HCT116 (cell line): ENCODE measurements around the gene ZNF524. TPM values are rescaled to one million over a fixed set of nuclear protein-coding genes. Genes with fewer than 3 reads are reported as not detected.
A peak's percentile ranks its signal among the peaks of the same experiment; 100 is the strongest.

Experiments
- ATAC-seq: fragments of 200-7000 bp; cut with Tn5 transposase; 2 replicates; pipeline ENCODE4 v1.9.1; 2020; ENCODE audit warnings: mild to moderate bottlenecking, moderate library complexity
- BruUV-seq: library from RNA; stranded (reverse); fragments of 400-500 nt; replicated peaks from 2 replicates; lab custom pipeline; 2021; lab: Mats Ljungman, UMichigan
- CTCF ChIA-PET: fragments of 300-600 bp; sonication (Branson Sonifier 250); formaldehyde crosslinking; loops from one replicate; lab custom pipeline; 2021; ENCODE audit warnings: antibody characterized with exemption; lab: Charles Lee
- POLR2A ChIA-PET: fragments of 300-600, 350-600 bp; sonication (Branson Sonifier 250); formaldehyde crosslinking; loops from one replicate; lab custom pipeline; 2021; ENCODE audit warnings: antibody characterized with exemption; lab: Charles Lee
- RAD21 ChIA-PET, 2 experiments: fragments of 300-600 bp; sonication (Branson Sonifier 250); formaldehyde crosslinking; loops; one replicate each; lab custom pipeline; 2023; ENCODE audit warnings: low total read pairs in 2 of 2; ENCODE audit not compliant: uncharacterized antibody in 2 of 2, unreplicated experiment in 2 of 2, low non-redundant PET in 1 of 2; lab: Charles Lee
- DNase-seq: peaks from one replicate; pipeline ENCODE4 v3.0.0-alpha.2; 2010; ENCODE audit warnings: low read depth, low spot score
- H2AFZ ChIP-seq: fragments of 200-600 bp; shearing (Covaris generic), sonication (generic); 2 replicates; pipeline ENCODE4 v1.6.1; 2017; ENCODE audit warnings: low read depth, mixed run types, mixed read lengths, antibody characterized with exemption, low read length; ENCODE audit not compliant: poor library complexity, severe bottlenecking
- H3K27ac ChIP-seq: 2 replicates; pipeline ENCODE4 v1.5.1; 2012; ENCODE audit warnings: low read depth, low read length
- H3K27me3 ChIP-seq: fragments of 200-600 bp; sonication (generic); 2 replicates; pipeline ENCODE4 v1.6.1; 2016; ENCODE audit warnings: mixed run types, low read length, mixed read lengths; ENCODE audit not compliant: insufficient read depth
- H3K36me3 ChIP-seq, 2 experiments: fragments of 200-500 bp in 1 of 2; fragments of 200-600 bp in 1 of 2; sonication (Bioruptor generic) in 1 of 2; sonication (generic) in 1 of 2; 2 replicates each; pipeline versions ENCODE4 v1.5.1 to v1.6.1; 2014 to 2016; ENCODE audit warnings: low read length in 2 of 2, inconsistent platforms in 1 of 2, mixed read lengths in 1 of 2, mixed run types in 1 of 2; ENCODE audit not compliant: insufficient read depth in 2 of 2, control insufficient read depth in 1 of 2
- H3K4me1 ChIP-seq, 2 experiments: fragments of 200-600 bp in 1 of 2; sonication (generic) in 1 of 2; 2 replicates each; pipeline versions ENCODE4 v1.5.1 to v1.6.1; 2012 to 2017; ENCODE audit warnings: low read length in 2 of 2, inconsistent platforms in 1 of 2, mild to moderate bottlenecking in 1 of 2, mixed read lengths in 1 of 2, mixed run types in 1 of 2, moderate library complexity in 1 of 2; ENCODE audit not compliant: insufficient read depth in 2 of 2, control insufficient read depth in 1 of 2
- H3K4me2 ChIP-seq: fragments of 200-600 bp; sonication (generic); 2 replicates; pipeline ENCODE4 v1.6.1; 2017; ENCODE audit warnings: mixed run types, low read length, mixed read lengths
- H3K4me3 ChIP-seq, 2 experiments: fragments of 200-600 bp in 1 of 2; sonication (generic) in 1 of 2; replicated peaks in 1 of 2; 2 replicates each; pipeline ENCODE4 v1.5.1; 2011 to 2016; ENCODE audit warnings: low read length in 2 of 2, control low read depth in 1 of 2, low read depth in 1 of 2, mild to moderate bottlenecking in 1 of 2, mixed read lengths in 1 of 2, mixed run types in 1 of 2
- H3K79me2 ChIP-seq: fragments of 200-600 bp; sonication (generic); 2 replicates; pipeline ENCODE4 v1.6.1; 2017; ENCODE audit warnings: mild to moderate bottlenecking, mixed run types, low read length, moderate library complexity, mixed read lengths; ENCODE audit not compliant: insufficient read depth
- H3K9ac ChIP-seq: fragments of 200-600 bp; sonication (generic); 2 replicates; pipeline ENCODE4 v1.6.1; 2016; ENCODE audit warnings: low read length, mixed read lengths
- H3K9me2 ChIP-seq: fragments of 200-600 bp; sonication (generic), shearing (Covaris generic); 2 replicates; pipeline ENCODE4 v1.6.1; 2017; ENCODE audit warnings: mixed run types, mild to moderate bottlenecking, moderate library complexity; ENCODE audit not compliant: insufficient read depth
- H3K9me3 ChIP-seq, 2 experiments: fragments of 200-500 bp in 1 of 2; fragments of 200-600 bp in 1 of 2; sonication (Bioruptor generic) in 1 of 2; sonication (generic) in 1 of 2; 2 replicates each; pipeline ENCODE4 v1.6.1; 2014 to 2017; ENCODE audit warnings: low read length in 2 of 2, mixed read lengths in 2 of 2, inconsistent platforms in 1 of 2, low read depth in 1 of 2, mild to moderate bottlenecking in 1 of 2, mixed run types in 1 of 2, moderate library complexity in 1 of 2; ENCODE audit not compliant: control insufficient read depth in 1 of 2, insufficient read depth in 1 of 2
- H4K20me1 ChIP-seq: fragments of 200-600 bp; sonication (generic), shearing (Covaris generic); 2 replicates; pipeline ENCODE4 v1.6.1; 2017; ENCODE audit warnings: mixed run types, mild to moderate bottlenecking, moderate library complexity; ENCODE audit not compliant: insufficient read depth
- CEBPB ChIP-seq: IDR thresholded peaks from 2 replicates; pipeline ENCODE4 v1.6.1; 2012; ENCODE audit warnings: low read depth
- EGR1 ChIP-seq: IDR thresholded peaks from 2 replicates; pipeline ENCODE4 v1.6.1; 2012; ENCODE audit warnings: low read depth
- EZH2phosphoT487 ChIP-seq: fragments of 200-600 bp; IDR thresholded peaks from 2 replicates; pipeline ENCODE4 v1.6.1; 2018; ENCODE audit warnings: antibody characterized with exemption, borderline replicate concordance
- JUND ChIP-seq: IDR thresholded peaks from 2 replicates; pipeline ENCODE4 v1.6.1; 2012
- POLR2AphosphoS5 ChIP-seq: IDR thresholded peaks from 2 replicates; pipeline ENCODE4 v1.6.1; 2011; ENCODE audit warnings: mild to moderate bottlenecking, low read depth, low read length, moderate library complexity
- RAD21 ChIP-seq: IDR thresholded peaks from 2 replicates; pipeline ENCODE4 v1.6.1; 2012; ENCODE audit warnings: low read depth, mild to moderate bottlenecking
- SP1 ChIP-seq: IDR thresholded peaks from 2 replicates; pipeline ENCODE4 v1.6.1; 2012; ENCODE audit warnings: low read depth
- intact Hi-C: fragments of 100-400 bp; cut with micrococcal nuclease; formaldehyde crosslinking; loops from 2 replicates; pipeline ENCODE4 v1.10.0; 2022
- total RNA-seq: library from RNA; stranded (reverse); gene quantifications from one replicate; pipeline ENCODE4 v1.2.1, GENCODE V29; 2021; ENCODE audit not compliant: unreplicated experiment
- TF ChIP-seq, protein P1 (sequence below): IDR thresholded peaks from 2 replicates; pipeline ENCODE4 v1.6.1; 2011; ENCODE audit warnings: mild to moderate bottlenecking, low read length, moderate library complexity; ENCODE audit not compliant: insufficient replicate concordance; ENCODE audit errors: extremely low read depth
- TF ChIP-seq, protein P2 (sequence below): IDR thresholded peaks from 2 replicates; pipeline ENCODE4 v1.6.1; 2012

Gene ZNF524
- total RNA-seq, 1 experiment from 2014 or later, result 17.2 TPM

DNA sequence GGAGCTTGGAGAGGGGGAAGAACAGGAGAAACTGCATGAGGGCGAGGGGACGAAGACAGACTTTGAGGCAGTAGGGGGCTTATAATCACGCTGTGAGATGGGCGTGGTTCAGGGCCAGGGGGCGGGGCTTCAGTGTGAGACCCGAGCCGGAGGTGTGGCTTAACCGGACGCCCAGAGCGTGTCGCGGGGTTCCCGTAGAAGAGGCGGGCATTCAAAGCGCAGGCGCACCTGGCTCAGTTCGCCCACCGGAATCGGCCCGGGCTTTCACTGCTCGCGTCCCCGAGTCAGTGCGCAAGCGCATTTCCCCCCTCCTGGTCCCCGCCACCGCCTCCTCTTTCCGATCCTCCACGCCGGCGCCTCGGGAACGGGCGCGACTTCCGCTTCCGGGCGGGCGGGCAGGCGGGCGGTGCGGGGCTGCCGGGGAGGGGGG lies 5.1 kb downstream of the ZNF524 start:
- Histone ChIP-seq H2AFZ (no peak overlapping the region), H4K20me1 (no peaks in the 10 kb centered on the region), H3K79me2 (peaks cover 44% of the 10 kb centered on the region), H3K27me3 (no peaks in the 10 kb centered on the region), H3K4me3 (peak overlapping the region; percentile 89 to 93), H3K9me2 (no peaks in the 10 kb centered on the region), H3K27ac (peak overlapping the region; percentile 98), H3K9ac (peak overlapping the region; percentile 92)
- ATAC-seq, result peak; percentile 81
- intact Hi-C loops, result no loop called here
- BruUV-seq, result no TSS peak
- DNase-seq, result peak; percentile 92
- POLR2A ChIA-PET, result interaction anchor here (1.0 to 1.6 kb wide), 5 partner anchors 17 to 129 kb away, joined by 3 to 10 read pairs (median 4); partner anchors contain the start of genes ZNF628 and ZNF784
- TF ChIP-seq JUND, result no peak
- no peak for TF ChIP-seq EZH2phosphoT487
- peak; percentile 31; the same call in 1 of the 2 replicates for TF ChIP-seq SP1
- peak; percentile 79 for TF ChIP-seq EGR1
- TF ChIP-seq POLR2AphosphoS5, result peak; percentile 68
- TF ChIP-seq, protein P1, sequence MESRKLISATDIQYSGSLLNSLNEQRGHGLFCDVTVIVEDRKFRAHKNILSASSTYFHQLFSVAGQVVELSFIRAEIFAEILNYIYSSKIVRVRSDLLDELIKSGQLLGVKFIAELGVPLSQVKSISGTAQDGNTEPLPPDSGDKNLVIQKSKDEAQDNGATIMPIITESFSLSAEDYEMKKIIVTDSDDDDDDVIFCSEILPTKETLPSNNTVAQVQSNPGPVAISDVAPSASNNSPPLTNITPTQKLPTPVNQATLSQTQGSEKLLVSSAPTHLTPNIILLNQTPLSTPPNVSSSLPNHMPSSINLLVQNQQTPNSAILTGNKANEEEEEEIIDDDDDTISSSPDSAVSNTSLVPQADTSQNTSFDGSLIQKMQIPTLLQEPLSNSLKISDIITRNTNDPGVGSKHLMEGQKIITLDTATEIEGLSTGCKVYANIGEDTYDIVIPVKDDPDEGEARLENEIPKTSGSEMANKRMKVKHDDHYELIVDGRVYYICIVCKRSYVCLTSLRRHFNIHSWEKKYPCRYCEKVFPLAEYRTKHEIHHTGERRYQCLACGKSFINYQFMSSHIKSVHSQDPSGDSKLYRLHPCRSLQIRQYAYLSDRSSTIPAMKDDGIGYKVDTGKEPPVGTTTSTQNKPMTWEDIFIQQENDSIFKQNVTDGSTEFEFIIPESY, result peak; percentile 44
- TF ChIP-seq RAD21, result no peak
- no peak for TF ChIP-seq CEBPB
- TF ChIP-seq, protein P2, sequence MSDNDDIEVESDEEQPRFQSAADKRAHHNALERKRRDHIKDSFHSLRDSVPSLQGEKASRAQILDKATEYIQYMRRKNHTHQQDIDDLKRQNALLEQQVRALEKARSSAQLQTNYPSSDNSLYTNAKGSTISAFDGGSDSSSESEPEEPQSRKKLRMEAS, result peak; percentile 69
- TF ChIP-seq, all 23 proteins: peak for 5
- Histone ChIP-seq H3K4me1 (peaks cover 26 to 46% of the 10 kb centered on the region in 2 experiments), H3K9me3 (no peaks in the 10 kb centered on the region), H3K36me3 (peaks cover 4 to 21% of the 10 kb centered on the region in 2 experiments; a peak in 2 of 4 replicates), H3K4me2 (peak overlapping the region; percentile 86)
- CTCF ChIA-PET, result interaction anchor here (1.1 to 1.9 kb wide), 9 partner anchors 14 to 143 kb away, joined by 3 to 10 read pairs (median 4); partner anchors contain the start of genes U2AF2 and ZNF784
- RAD21 ChIA-PET, result no interaction called here
